Measurements from ENCODE around the gene AKAP13.

The AKAP13 gene

GRCh38 chr15:85753261-85753660 is 372.9 kb downstream of the AKAP13 start:
- no peak for DNase-seq (ENCODE audit: low spot score)
- TF ChIP-seq CTCF (IDR thresholded peaks at IDR 0.05; ENCODE audit: extremely low read depth, missing control alignments): no peak

- no peak for DNase-seq (ENCODE audit: low spot score)
- TF ChIP-seq CTCF (IDR thresholded peaks at IDR 0.05; ENCODE audit: extremely low read depth, missing control alignments): no peak
These were observed 373.5 kb downstream of the AKAP13 start for GRCh38 chr15:85753791-85754452.

GRCh38 chr15:85754989-85755388 is 374.6 kb downstream of the AKAP13 start:
- DNase-seq (ENCODE audit: low spot score): no peak
- TF ChIP-seq CTCF (IDR thresholded peaks at IDR 0.05; ENCODE audit: extremely low read depth, missing control alignments): no peak

GRCh38 chr15:85755471-85755870 is 375.1 kb downstream of the AKAP13 start:
- no peak for TF ChIP-seq CTCF (IDR thresholded peaks at IDR 0.05; ENCODE audit: extremely low read depth, missing control alignments)
- DNase-seq (ENCODE audit: low spot score): no peak

GRCh38 chr15:85755942-85756341 is 375.5 kb downstream of the AKAP13 start:
- DNase-seq (ENCODE audit: low spot score): no peak
- no peak for TF ChIP-seq CTCF (IDR thresholded peaks at IDR 0.05; ENCODE audit: extremely low read depth, missing control alignments)

- no peak for DNase-seq (ENCODE audit: low spot score)
These were observed 376.1 kb downstream of the AKAP13 start for GRCh38 chr15:85756411-85757072.

More at GRCh38 chr15:85756411-85757072, 376.1 kb downstream of the AKAP13 start:
- no peak for TF ChIP-seq CTCF (IDR thresholded peaks at IDR 0.05; ENCODE audit: extremely low read depth, missing control alignments)
